DND-41 (cell line): ENCODE results near the gene BAHD1.

Experiments used
- ATAC-seq: fragments of 200-7000 bp; cut with Tn5 transposase; 3 replicates; pipeline ENCODE4 v1.9.1; 2021; ENCODE audit warnings: low read depth; ENCODE audit not compliant: insufficient read depth
- DNase-seq: peaks from one replicate; pipeline ENCODE4 v3.0.0-alpha.2; 2020
- H2AFZ ChIP-seq: 2 replicates; pipeline ENCODE4 v1.6.0; 2012; ENCODE audit warnings: low read depth, low read length
- H3K27ac ChIP-seq: 2 replicates; pipeline ENCODE4 v1.5.1; 2012; ENCODE audit warnings: low read length, inconsistent platforms
- H3K27me3 ChIP-seq: fragments of 200-600 bp; sonication (generic); 2 replicates; pipeline ENCODE4 v1.6.0; 2012; ENCODE audit warnings: low read length, mild to moderate bottlenecking, inconsistent platforms; ENCODE audit not compliant: insufficient read depth, poor library complexity
- H3K36me3 ChIP-seq: 2 replicates; pipeline ENCODE4 v1.5.1; 2012; ENCODE audit warnings: low read length, inconsistent platforms; ENCODE audit not compliant: insufficient read depth
- H3K4me1 ChIP-seq: 2 replicates; pipeline ENCODE4 v1.5.1; 2012; ENCODE audit warnings: mild to moderate bottlenecking, low read length; ENCODE audit not compliant: insufficient read depth
- H3K4me2 ChIP-seq: 2 replicates; pipeline ENCODE4 v1.6.0; 2012; ENCODE audit warnings: mild to moderate bottlenecking, moderate library complexity, low read length, inconsistent platforms; ENCODE audit not compliant: insufficient read depth
- H3K4me3 ChIP-seq, 2 experiments: fragments of 200-600 bp in 1 of 2; shearing (Covaris generic) in 1 of 2; 2 replicates each; pipeline ENCODE4 v1.5.1; 2012 to 2016; ENCODE audit warnings: inconsistent platforms in 2 of 2, low read length in 2 of 2, mild to moderate bottlenecking in 2 of 2, low read depth in 1 of 2, moderate library complexity in 1 of 2
- H3K79me2 ChIP-seq: 2 replicates; pipeline ENCODE4 v1.6.0; 2012; ENCODE audit warnings: low read length, inconsistent platforms; ENCODE audit not compliant: insufficient read depth
- H3K9ac ChIP-seq: 2 replicates; pipeline ENCODE4 v1.6.0; 2012; ENCODE audit warnings: low read depth, mild to moderate bottlenecking, inconsistent platforms, low read length, moderate library complexity
- H3K9me3 ChIP-seq: 2 replicates; pipeline ENCODE4 v1.5.1; 2012; ENCODE audit warnings: low read length, moderate library complexity, mild to moderate bottlenecking, inconsistent platforms; ENCODE audit not compliant: insufficient read depth, severe bottlenecking
- H4K20me1 ChIP-seq: 2 replicates; pipeline ENCODE4 v1.6.0; 2012; ENCODE audit warnings: low read length; ENCODE audit not compliant: insufficient read depth
- CTCF ChIP-seq: IDR thresholded peaks from 2 replicates; pipeline ENCODE4 v1.5.1; 2012; ENCODE audit warnings: borderline replicate concordance, low read length, moderate library complexity, mild to moderate bottlenecking; ENCODE audit not compliant: poor library complexity, severe bottlenecking; ENCODE audit errors: extremely low read depth
- EZH2 ChIP-seq: IDR thresholded peaks from 3 replicates; pipeline ENCODE4 v1.6.1; 2012; ENCODE audit warnings: borderline replicate concordance, low read depth, mild to moderate bottlenecking, moderate library complexity, low read length, inconsistent platforms; ENCODE audit not compliant: severe bottlenecking

BAHD1 gene

GRCh38 chr15:40398413-40398873, 42.3 kb upstream of the BAHD1 start:
- TF ChIP-seq CTCF: no peak
- no peak for TF ChIP-seq EZH2
- no peaks in the 10 kb centered on the region for H3K27me3 ChIP-seq
- peak; percentile 93 for ATAC-seq
- H3K4me2 ChIP-seq: peak overlapping the region; percentile 60
- 0 out of 2 replicates have a peak overlapping the region, but pooled peaks have one; percentile 48 for H2AFZ ChIP-seq
- DNase-seq: peak; percentile 43
- H3K79me2 ChIP-seq: no peaks in the 10 kb centered on the region
- H3K36me3 ChIP-seq: peaks cover 14% of the 10 kb centered on the region
- peak overlapping the region in 1 of 2 experiments; percentile 44; a peak in 2 of 4 replicates for H3K4me3 ChIP-seq
- no peaks in the 10 kb centered on the region for H4K20me1 ChIP-seq
- peaks cover 20% of the 10 kb centered on the region for H3K4me1 ChIP-seq
- H3K9me3 ChIP-seq: no peaks in the 10 kb centered on the region
- H3K27ac ChIP-seq: peak overlapping the region; percentile 71
- H3K9ac ChIP-seq: peak overlapping the region; percentile 27; the same call in 1 of the 2 replicates

- no peak for TF ChIP-seq EZH2
- TF ChIP-seq CTCF: no peak
- Histone ChIP-seq H3K36me3 (peaks cover 5% of the 10 kb centered on the region), H4K20me1 (no peaks in the 10 kb centered on the region), H3K4me3 (no peak overlapping the region), H3K27me3 (no peaks in the 10 kb centered on the region), H3K4me2 (no peak overlapping the region), H3K9ac (no peak overlapping the region), H3K27ac (no peak overlapping the region), H2AFZ (no peak overlapping the region), H3K79me2 (no peaks in the 10 kb centered on the region), H3K4me1 (peaks cover 23% of the 10 kb centered on the region), H3K9me3 (no peaks in the 10 kb centered on the region)
- ATAC-seq: no peak
- DNase-seq: no peak
These were observed 41.4 kb upstream of the BAHD1 start for GRCh38 chr15:40399370-40399769.

GRCh38 chr15:40405501-40406381, 35.0 kb upstream of the BAHD1 start, which contains the start of gene IVD:
Gene IVD, plus strand, starts transcription at chr15:40405795. Its CDS starts 33 bp downstream, at chr15:40405828.
- peak within 1 kb of the TSS; percentile 65 to 84 for H3K4me3 ChIP-seq
- peak within 1 kb of the TSS; percentile 92 for H3K27ac ChIP-seq
- H3K9me3 ChIP-seq: no peaks in the 10 kb centered on the region
- no peak for TF ChIP-seq CTCF
- TF ChIP-seq EZH2: no peak
- peaks cover 35% of the 10 kb centered on the region for H3K4me1 ChIP-seq
- no peaks in the 10 kb centered on the region for H4K20me1 ChIP-seq
- H3K4me2 ChIP-seq: peak within 1 kb of the TSS; percentile 85
- no peaks in the 10 kb centered on the region for H3K27me3 ChIP-seq
- H3K36me3 ChIP-seq: peaks cover 34% of the 10 kb centered on the region
- peaks cover 26% of the 10 kb centered on the region for H3K79me2 ChIP-seq
- DNase-seq (peak; percentile 94), ATAC-seq (peak; percentile 99)
- H3K9ac ChIP-seq: peak within 1 kb of the TSS; percentile 94
- H2AFZ ChIP-seq: peak within 1 kb of the TSS; percentile 93
